COLO668 (cell line): Measurements from ENCODE around the gene ADAMTS4.

ENCODE experiments used
- DNase-seq: peaks from one replicate; lab custom pipeline; 2025; ENCODE audit not compliant: unreplicated experiment; lab: John Stamatoyannopoulos, UW

The ADAMTS4 gene

DNA sequence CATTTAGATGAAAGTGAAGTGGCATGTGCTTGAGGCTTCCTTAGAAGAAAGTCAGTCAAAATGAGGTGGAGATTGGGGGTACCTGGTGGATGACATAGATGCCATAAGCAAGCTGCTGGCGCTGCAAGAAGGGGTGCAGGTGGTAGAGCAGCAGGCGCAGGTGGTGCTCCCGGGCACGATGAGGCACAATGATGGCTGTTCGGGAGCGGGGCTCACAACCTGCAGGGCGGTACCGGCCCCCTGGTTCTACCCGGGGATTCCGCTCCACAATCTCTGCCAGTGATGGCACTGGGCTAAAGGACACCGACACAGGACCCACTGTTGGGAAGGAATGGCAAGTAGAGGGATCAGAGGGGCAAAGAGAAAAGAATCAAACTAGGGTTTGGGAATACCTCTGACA is 23.9 kb downstream of the ADAMTS4 start:
- DNase-seq, result no peak

GRCh38 chr1:161173711-161174110 is 25.1 kb downstream of the ADAMTS4 start:
- no peak for DNase-seq

GRCh38 chr1:161172776-161173376 is 26.0 kb downstream of the ADAMTS4 start:
- DNase-seq, result no peak

GRCh38 chr1:161172349-161172748 is 26.5 kb downstream of the ADAMTS4 start:
- DNase-seq, result no peak

DNA sequence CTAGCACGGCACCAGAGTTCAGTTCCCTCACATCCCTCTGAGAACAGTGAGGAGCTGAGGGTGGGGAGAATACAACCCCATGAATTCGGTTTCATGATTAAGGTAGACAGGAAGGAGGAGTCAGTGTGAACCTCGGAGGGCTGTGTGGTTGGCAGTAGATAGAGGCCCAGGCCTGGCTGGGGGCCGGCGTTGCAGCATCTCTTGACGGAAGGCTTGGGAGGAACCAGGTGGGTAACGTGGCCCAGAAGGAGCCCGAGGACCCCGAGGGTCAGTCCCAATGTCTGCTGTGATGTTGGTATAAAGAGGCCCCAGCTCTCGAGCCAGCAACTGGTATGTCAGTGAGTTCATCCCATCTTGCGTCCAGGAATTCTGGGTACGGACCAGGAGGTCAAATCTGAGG is 27.2 kb downstream of the ADAMTS4 start:
- DNase-seq, result no peak

- DNase-seq, result no peak
Measured at GRCh38 chr1:161171191-161171590, 27.7 kb downstream of the ADAMTS4 start.

- DNase-seq, result no peak
Measured at GRCh38 chr1:161168906-161169305, 29.9 kb downstream of the ADAMTS4 start.

DNA sequence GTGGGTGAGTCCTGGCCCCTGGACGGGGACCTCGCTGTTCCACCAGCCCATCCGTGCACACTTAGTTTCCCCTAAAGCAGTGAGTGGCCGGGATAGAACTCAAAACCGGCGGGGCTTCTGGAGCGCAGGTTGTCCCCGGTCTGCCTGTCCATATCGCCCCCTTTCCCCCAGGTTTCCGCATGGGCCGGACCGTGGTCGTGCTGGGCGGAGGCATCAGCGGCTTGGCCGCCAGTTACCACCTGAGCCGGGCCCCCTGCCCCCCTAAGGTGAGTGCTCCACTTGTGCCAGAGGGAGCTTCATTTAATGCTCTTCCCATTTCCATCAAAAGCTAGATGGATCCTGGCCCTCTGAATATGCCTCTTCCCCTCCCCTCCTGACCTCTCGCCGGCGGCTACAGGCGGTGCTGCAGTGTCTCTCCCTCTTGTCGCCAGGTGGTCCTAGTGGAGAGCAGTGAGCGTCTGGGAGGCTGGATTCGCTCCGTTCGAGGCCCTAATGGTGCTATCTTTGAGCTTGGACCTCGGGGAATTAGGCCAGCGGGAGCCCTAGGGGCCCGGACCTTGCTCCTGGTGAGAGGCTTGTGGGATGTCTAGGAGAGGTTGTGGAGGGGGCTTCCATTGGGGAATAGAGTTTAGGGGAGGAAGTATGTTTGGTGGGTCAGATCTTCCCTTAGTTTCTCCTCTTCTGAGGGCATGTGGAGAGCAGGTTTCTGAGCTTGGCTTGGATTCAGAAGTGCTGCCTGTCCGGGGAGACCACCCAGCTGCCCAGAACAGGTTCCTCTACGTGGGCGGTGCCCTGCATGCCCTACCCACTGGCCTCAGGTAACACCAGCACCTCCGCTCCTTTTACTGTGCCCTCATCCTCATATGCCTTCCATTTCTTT is 31.9 kb downstream of the ADAMTS4 start:
- peak; percentile 51 for DNase-seq

GRCh38 chr1:161165742-161166668 is 32.8 kb downstream of the ADAMTS4 start, which contains the start of gene PPOX:
Gene PPOX, plus strand, starts transcription at chr1:161166426. Its CDS starts 422 bp downstream, at chr1:161166848.
- DNase-seq, result peak; percentile 97

- no peak for DNase-seq
Measured at GRCh38 chr1:161164901-161165610, 33.8 kb downstream of the ADAMTS4 start.

DNA sequence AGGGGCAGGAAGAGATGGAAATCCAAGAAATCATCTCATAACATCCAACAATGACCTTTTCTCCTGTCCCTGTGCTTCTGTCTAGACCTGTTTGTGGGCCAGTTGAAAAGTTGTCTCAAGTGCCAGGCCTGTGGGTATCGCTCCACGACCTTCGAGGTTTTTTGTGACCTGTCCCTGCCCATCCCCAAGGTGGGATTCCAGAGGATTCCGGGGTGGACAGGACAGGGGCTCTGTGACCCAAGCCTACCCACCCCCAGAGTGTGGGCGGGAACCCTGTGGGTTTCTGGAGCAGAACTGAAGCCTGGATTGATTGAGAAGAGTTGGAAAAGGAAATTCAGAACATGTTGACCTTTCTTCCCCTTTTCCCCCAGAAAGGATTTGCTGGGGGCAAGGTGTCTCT is 35.1 kb downstream of the ADAMTS4 start:
- DNase-seq, result no peak

DNA sequence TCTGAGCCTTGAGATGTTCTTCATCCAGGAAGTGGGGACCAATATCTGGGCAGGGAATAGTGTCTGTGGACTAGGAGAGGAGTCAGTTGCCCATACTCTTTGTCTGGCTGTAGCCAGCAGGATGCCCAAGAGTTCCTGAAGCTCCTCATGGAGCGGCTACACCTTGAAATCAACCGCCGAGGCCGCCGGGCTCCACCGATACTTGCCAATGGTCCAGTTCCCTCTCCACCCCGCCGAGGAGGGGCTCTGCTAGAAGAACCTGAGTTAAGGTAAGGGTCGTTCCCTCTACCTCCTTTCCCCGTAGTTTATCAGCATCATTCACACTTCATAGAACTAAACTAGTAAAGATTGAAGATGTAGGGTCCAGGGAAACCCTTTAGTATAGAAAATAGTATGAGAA is 36.0 kb downstream of the ADAMTS4 start:
- no peak for DNase-seq

- no peak for DNase-seq
Measured at GRCh38 chr1:161162052-161162451, 36.8 kb downstream of the ADAMTS4 start.

- no peak for DNase-seq
Measured at GRCh38 chr1:161161652-161162051, 37.2 kb downstream of the ADAMTS4 start.

- DNase-seq, result no peak
Measured at GRCh38 chr1:161160671-161161145, 38.1 kb downstream of the ADAMTS4 start.

DNA sequence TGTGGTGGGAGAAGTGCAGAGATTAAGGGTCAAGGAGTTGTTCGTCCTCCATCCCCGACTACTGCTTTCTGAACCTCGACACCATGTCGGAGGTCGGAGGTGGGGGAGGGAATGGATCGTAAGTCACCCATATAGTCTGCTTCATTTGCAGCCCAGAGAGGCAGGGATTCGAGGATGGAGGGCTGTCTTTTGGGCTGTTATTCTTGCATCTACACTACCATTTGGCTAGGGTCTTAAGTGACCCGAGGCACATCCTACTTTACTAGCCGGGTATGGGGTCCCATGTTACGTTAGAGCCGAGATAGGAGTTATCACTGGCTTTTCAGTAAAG is 39.0 kb downstream of the ADAMTS4 start:
- no peak for DNase-seq

DNA sequence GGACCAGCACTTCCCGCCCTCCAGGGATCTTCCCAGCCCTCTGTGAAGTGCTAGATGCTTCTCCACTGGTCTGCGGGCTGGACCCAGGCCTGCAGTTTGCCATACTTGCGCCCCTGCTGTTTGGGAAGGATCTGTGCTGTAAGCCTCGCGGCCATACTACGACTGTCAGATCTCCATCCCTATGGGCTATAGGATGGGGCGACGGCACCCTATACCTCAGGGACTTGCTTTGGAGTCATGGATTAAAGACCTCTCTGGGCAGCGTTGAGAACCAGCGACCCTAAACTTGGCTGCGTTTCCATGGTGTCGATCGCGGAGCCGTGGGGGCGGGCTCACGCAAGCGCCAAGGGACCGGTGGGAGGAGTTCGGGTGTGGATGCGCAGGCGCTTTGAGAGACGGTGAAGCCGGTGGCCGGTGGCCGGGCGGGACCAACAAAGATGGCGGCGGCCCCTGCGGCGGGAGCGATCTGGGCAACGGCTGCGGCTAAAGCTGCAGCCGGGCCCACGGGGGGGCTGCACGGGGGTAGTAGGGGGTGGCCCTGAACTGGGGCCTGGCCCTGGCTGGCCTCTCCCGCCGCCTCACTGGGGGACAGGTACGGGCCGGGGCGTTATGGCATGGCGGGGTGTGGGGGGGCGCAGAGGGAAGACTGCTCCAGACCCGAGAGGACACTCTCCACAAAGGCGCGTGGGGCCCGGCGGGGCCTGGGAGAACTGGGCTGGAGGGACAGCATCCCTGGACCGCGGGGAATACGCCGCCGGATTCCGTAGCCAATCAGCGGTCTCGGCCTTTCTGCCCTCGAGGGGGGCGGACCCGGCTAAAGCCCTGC is 39.6 kb downstream of the ADAMTS4 start, which contains the start of gene USP21:
Gene USP21, plus strand, starts transcription at position 414 of the 826 bp plus-strand sequence. CDS start 1,141 bp downstream, outside the sequence.
- DNase-seq, result peak; percentile 95

GRCh38 chr1:161158316-161159010 is 40.4 kb downstream of the ADAMTS4 start:
- no peak for DNase-seq

GRCh38 chr1:161157867-161158266 is 41.0 kb downstream of the ADAMTS4 start:
- DNase-seq, result no peak
